NT2/D1 (cell line): Measurements from ENCODE around the gene MCUR1.

Source experiments
- SUZ12 ChIP-seq: IDR thresholded peaks from 2 replicates; pipeline ENCODE4 v1.6.1; 2011; ENCODE audit not compliant: insufficient read length, insufficient read depth; ENCODE audit errors: extremely low read depth
- YY1 ChIP-seq: IDR thresholded peaks from 2 replicates; pipeline ENCODE4 v1.6.1; 2011; ENCODE audit not compliant: insufficient read length, insufficient read depth

DNA sequence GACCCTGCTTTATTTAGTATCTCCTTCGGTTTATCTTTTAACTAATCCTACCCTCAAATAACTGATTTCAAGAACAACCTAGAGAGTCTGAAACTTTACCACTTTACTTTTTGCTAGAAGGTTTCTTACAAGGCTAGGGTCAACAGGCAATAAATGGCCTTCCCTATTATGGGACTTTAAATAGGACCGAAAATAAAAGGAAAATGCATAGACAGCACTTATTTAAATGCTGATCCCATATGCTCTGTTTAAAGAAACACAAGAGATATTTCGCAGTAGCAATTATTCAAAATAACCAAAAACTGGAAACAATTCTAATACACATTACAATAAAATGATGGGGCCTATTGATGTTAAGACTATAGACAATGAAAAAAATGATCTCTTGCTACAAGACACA, 13.7 kb downstream of the MCUR1 start:
- TF ChIP-seq SUZ12, result no peak
- no peak for TF ChIP-seq YY1
